Lung (tissue), 12 donors: Measurements from ENCODE around the gene CTNND1. TPM values are rescaled to one million over a fixed set of nuclear protein-coding genes. Genes with fewer than 3 reads are reported as not detected.
A peak's percentile ranks its signal among the peaks of the same experiment; 100 is the strongest.

Experiments
- ATAC-seq: fragments of 200-7000 bp; cut with Tn5 transposase; one replicate; pipeline ENCODE4 v1.9.1; 2020; ENCODE audit warnings: moderate number of reproducible peaks; ENCODE audit not compliant: insufficient read depth, low FRiP score
- DNase-seq, 3 donors: peaks; one replicate each; pipeline ENCODE4 v3.0.0-alpha.2; 2013 to 2017
- H3K27ac ChIP-seq, 2 donors: one replicate each; pipeline ENCODE4 v1.5.1; 2013; ENCODE audit warnings: mild to moderate bottlenecking in 2 of 2, moderate library complexity in 2 of 2, control low read depth in 1 of 2, inconsistent platforms in 1 of 2, low read depth in 1 of 2, low read length in 1 of 2
- H3K27me3 ChIP-seq, 3 donors: one replicate each; pipeline ENCODE4 v1.5.1; 2013; ENCODE audit warnings: low read length in 2 of 3; ENCODE audit not compliant: control insufficient read depth in 3 of 3, insufficient read depth in 3 of 3
- H3K36me3 ChIP-seq, 4 donors: one replicate each; pipeline ENCODE4 v1.5.1; 2013; ENCODE audit warnings: low read length in 4 of 4, mild to moderate bottlenecking in 1 of 4, moderate library complexity in 1 of 4; ENCODE audit not compliant: control insufficient read depth in 4 of 4, insufficient read depth in 4 of 4
- H3K4me1 ChIP-seq, 5 donors: one replicate each; pipeline ENCODE4 v1.5.1; 2013; ENCODE audit warnings: low read length in 5 of 5, mild to moderate bottlenecking in 2 of 5, moderate library complexity in 1 of 5; ENCODE audit not compliant: control insufficient read depth in 5 of 5, insufficient read depth in 5 of 5
- H3K4me3 ChIP-seq: one replicate; pipeline ENCODE4 v1.5.1; 2013; ENCODE audit warnings: mild to moderate bottlenecking, control low read depth, moderate library complexity
- H3K9ac ChIP-seq, 2 donors: one replicate each; pipeline ENCODE4 v1.5.1; 2013; ENCODE audit warnings: low read length in 2 of 2, control low read depth in 1 of 2; ENCODE audit not compliant: insufficient read depth in 1 of 2
- H3K9me3 ChIP-seq, 4 donors: one replicate each; pipeline ENCODE4 v1.5.1; 2013; ENCODE audit warnings: low read length in 3 of 4, mild to moderate bottlenecking in 1 of 4, moderate library complexity in 1 of 4; ENCODE audit not compliant: control insufficient read depth in 4 of 4, insufficient read depth in 3 of 4
- CTCF ChIP-seq: IDR thresholded peaks from 2 replicates; pipeline ENCODE4 v1.5.1; 2012; ENCODE audit warnings: mild to moderate bottlenecking; ENCODE audit errors: control extremely low read depth, extremely low read depth
- WGBS, 2 donors: extraction: QIAGEN DNeasy Blood & Tissue Kit; methylation state at CpG; one replicate each; pipeline ENCODE4 v1.1.7; 2013; 5-methylcytosine and 5-hydroxymethylcytosine counted together
- polyA plus RNA-seq, 2 donors: library from polyadenylated mRNA; stranded (reverse); fragments of 200-250 nt; gene quantifications; one replicate each; pipeline ENCODE4 v1.2.1, GENCODE V29; 2013
- total RNA-seq, 2 donors: library from RNA; depleted of rRNA in 1 of 2; stranded (reverse); fragments of >200 nt in 1 of 2; gene quantifications; one replicate each; pipeline ENCODE4 v1.2.1, GENCODE V29; 2014 to 2021
- donor health status: control.
- donor health status: control.
- donor health status: Bipolar disorder and iron deficiency.
- donor health status: healthy.
- donor health status: DM: yes; HTN: yes; CAD: no.

Gene CTNND1
- total and polyA plus RNA-seq, 4 donors, result 36.5 to 423 (median 128) TPM

- Histone ChIP-seq H3K36me3 (peaks cover 9 to 31% (median 18%) of the 10 kb centered on the region in 4 donors), H3K4me1 (peaks cover 0 to 3% (median 0%) of the 10 kb centered on the region in 5 donors), H3K9me3 (no peaks in the 10 kb centered on the region), H3K27ac (peak overlapping the region in 1 of 2 donors; percentile 26), H3K9ac (no peak overlapping the region), H3K27me3 (no peaks in the 10 kb centered on the region), H3K4me3 (no peak overlapping the region)
- ATAC-seq (no peak), DNase-seq (no peak)
- TF ChIP-seq CTCF, result no peak
- 81 to 93% methylated on average over 3 of the region's 3 CpGs for WGBS, 2 donors
Measured at GRCh38 chr11:57735619-57736298, 25.8 kb upstream of the CTNND1 start.

GRCh38 chr11:57741132-57742086, 20.2 kb upstream of the CTNND1 start, which contains the start of gene SELENOH:
Gene SELENOH, plus strand, starts transcription at chr11:57741491. Its CDS starts 105 bp downstream, at chr11:57741596.
- Histone ChIP-seq H3K4me3 (peak within 1 kb of the TSS; percentile 91), H3K9me3 (no peaks in the 10 kb centered on the region), H3K9ac (peak within 1 kb of the TSS; percentile 91 to 97), H3K27me3 (no peaks in the 10 kb centered on the region), H3K27ac (peak within 1 kb of the TSS; percentile 87 to 97), H3K36me3 (peaks cover 27 to 42% (median 31%) of the 10 kb centered on the region in 4 donors), H3K4me1 (peaks cover 0 to 15% (median 8%) of the 10 kb centered on the region in 5 donors)
- no peak for TF ChIP-seq CTCF
- DNase-seq (peak; percentile 98 to 99 (median 98)), ATAC-seq (peak; percentile 98)
- WGBS, 2 donors, result 0% methylated on average over 75 of the region's 75 CpGs

GRCh38 chr11:57742087-57742452, 19.5 kb upstream of the CTNND1 start:
- Histone ChIP-seq H3K4me1 (peaks cover 0 to 15% (median 8%) of the 10 kb centered on the region in 5 donors), H3K27ac (peak overlapping the region; percentile 87 to 97), H3K9ac (peak overlapping the region; percentile 91 to 97), H3K27me3 (no peaks in the 10 kb centered on the region), H3K4me3 (peak overlapping the region; percentile 91), H3K36me3 (peaks cover 27 to 42% (median 31%) of the 10 kb centered on the region in 4 donors), H3K9me3 (no peaks in the 10 kb centered on the region)
- DNase-seq, result no peak
- no peak for ATAC-seq
- no peak for TF ChIP-seq CTCF
- 1 to 2% methylated on average over 10 of the region's 10 CpGs for WGBS, 2 donors
